CD4-positive, alpha-beta T cell treated with Interferon alpha-2 for 1 hour (primary cell): ENCODE results near the gene PLEKHO1.
A peak's percentile ranks its signal among the peaks of the same experiment; 100 is the strongest.
"Not testable (repeated sequence)": the region's sequence is repeated elsewhere in the genome, so short reads cannot be mapped to it uniquely, and the experiment has no call there.

Experiments used
- DNase-seq, 2 donors: peaks; one replicate each; pipeline ENCODE4 v3.0.0-alpha.2; 2020 to 2022

PLEKHO1 gene, protein sequence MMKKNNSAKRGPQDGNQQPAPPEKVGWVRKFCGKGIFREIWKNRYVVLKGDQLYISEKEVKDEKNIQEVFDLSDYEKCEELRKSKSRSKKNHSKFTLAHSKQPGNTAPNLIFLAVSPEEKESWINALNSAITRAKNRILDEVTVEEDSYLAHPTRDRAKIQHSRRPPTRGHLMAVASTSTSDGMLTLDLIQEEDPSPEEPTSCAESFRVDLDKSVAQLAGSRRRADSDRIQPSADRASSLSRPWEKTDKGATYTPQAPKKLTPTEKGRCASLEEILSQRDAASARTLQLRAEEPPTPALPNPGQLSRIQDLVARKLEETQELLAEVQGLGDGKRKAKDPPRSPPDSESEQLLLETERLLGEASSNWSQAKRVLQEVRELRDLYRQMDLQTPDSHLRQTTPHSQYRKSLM

DNA sequence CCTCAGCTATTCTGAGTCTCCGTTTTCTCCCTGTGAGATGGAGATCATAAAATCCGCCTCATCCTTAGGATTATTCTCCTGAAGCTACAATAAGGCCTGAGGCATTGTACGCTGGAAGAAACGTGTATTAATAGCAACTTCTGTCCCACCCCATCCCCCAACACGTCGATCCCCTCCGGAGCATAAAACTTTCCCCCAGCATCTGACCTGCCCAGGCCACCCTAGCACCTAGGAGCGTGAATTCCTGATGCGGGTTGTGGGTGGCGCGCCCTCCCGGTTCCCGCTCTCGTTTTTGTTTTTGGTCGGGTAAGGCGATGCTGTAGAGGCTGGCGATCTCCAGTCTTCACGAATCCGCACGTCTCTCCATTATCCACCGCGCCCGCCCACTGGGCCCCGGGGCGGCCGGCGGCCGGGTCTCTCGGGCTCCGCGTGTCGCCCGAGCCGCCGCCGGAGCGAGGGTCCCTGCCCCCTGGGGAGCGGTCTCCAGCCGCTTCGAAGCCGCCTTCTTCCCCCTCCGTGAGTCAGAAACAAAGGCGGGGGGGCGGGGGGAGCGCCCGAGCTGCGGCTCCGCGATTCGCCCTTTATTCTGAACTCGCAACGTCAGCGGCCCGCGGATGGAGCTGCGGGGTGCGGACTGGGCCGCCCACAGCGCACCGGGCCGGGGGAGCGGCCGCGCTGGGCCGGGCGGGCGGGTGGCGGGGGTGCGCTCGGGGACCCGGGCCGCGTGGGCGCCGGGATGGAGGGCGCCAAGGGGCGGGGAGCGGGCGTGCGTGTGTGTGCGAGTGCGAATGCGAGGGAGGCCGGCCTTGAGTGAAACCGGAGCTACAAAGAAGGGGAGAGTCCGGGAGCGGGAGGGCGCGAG lies at the start of gene PLEKHO1:
PLEKHO1 (plus strand) TSS at position 646 of the 862 bp plus-strand sequence. CDS start 342 bp downstream, outside the sequence.
- DNase-seq, result peak; percentile 82 to 86

DNA sequence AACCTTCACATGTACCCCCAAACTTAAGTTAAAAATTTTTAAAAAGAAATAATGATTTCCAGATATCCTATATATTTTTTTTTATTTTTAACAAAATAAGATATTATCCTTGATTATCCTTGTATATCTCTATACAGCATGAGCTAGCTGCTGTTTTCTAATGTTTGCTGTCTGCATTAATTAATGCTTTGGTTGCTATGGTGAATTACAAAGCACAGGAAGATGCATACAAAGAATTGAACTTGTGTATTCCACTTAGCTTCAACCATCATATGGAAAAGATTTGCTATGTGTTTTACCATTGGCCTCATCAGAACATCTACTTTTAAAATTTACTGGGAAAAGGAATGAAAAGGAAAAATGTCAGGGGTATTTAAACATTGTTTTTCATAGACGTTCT lies 46.7 kb upstream of the PLEKHO1 start:
- DNase-seq, result peak in 1 of 2 donors; percentile 33

DNA sequence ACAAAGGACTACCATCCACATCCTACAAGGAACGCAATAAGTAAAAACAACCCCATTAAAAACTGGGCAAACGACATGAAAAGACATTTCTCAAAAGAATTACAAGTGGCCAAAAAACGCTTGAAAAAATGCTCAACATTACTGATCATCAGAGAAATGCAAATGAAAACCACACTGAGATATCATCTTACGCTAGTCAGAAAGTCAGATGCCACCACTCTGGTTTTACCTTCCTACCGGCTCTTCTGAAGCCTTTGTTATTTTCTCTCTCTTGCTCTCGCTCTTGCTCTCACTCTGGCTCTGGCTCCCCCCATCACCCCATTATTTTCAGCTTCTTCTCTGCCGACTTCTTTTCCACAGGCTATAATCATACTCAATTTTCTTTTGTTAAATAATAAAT lies 43.4 kb upstream of the PLEKHO1 start:
- DNase-seq, result peak; percentile 2 to 61

DNA sequence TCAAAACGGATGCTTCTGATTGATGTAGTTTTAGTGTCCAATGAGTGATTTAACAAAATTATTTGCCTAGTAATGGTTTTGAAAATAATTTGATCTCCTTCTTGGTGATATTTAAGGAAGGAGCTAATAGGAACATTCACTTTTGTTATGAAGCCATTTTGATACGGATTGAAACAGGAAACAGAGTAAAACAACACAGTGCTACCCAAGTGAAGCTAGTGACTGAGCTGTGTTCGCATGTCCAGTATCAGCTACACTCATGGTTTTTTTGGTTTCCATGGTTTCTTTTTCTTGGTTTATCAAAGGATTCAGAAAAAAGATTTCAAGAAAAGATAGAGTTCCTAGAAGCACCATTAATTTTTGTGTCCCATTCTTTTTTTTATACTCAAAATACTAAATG lies 40.1 kb upstream of the PLEKHO1 start:
- DNase-seq, result peak in 1 of 2 donors; percentile 69

DNA sequence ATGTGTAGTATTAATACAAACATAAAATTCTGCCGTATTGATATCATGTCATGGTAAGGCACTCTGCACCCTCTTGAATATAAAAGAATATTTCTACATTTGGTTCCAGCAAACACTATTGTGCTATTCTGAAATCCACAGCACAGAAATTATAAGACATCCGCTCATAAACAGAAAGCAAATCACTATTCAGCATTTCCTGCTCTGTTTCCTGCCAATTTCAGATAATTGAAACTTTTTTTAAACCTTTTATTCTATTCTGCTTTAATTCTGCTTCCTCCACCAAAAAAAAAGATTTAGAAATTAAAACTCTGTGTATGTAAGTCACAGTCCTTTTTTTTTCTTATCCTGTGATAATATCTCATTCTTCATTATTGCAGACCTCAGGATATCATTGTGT lies 39.6 kb upstream of the PLEKHO1 start:
- peak in 1 of 2 donors; percentile 62 for DNase-seq

DNA sequence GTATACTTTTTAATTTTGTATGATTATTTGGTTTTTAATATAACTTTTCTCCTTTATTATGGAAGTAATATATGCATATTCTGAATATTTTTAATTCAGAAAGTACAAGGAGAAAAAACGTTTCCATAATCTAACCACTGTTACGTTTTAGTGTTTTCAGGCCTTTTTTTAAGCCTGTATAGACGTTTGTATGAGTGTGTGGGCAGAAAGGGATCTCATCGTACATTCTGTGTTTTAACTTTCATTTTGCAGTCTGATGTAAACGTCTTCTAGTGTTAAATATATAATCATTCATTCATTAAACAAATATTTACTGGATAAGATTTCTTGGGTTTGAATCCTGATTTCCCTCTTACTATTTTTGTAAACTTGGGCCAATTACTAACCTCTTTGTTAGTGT lies 38.0 kb upstream of the PLEKHO1 start:
- no peak for DNase-seq

DNA sequence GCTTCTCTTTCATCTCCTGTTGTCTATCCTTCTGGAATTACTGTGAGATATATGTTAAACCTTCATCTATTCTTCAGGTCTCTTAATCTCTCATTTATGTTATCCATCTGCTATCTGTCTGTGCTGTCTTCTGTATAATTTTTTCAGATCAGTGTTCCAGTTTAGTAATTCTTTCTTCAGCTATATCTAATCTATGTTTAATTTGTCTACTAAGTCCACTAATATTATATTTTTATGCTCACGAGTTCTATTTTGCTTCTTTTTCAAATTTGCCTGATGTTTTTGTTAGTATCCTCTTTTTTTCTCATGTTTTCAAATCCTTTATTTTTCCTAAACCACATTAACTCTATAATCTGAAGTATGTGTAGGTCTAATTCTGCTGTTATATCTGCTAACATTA lies 34.6 kb upstream of the PLEKHO1 start:
- DNase-seq, result no peak

DNA sequence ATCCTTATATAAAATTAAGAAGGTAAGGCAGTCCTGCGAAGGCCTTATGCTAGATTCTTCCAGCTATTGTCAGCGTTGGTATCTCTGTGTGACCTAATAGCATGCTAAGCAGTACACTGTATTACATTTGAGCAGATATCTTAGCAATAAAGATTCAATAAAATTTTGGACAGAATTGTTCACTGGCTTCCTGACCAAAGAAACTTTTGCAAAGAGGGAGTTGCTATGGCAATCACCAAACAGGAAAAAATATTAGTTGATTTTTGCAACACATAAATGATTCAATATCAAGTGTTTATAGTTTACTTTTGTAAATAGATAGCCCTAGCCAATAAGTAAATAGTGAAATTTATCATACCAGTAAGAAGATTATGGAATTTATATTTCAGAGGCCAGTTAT lies 31.0 kb upstream of the PLEKHO1 start:
- DNase-seq, result no peak

DNA sequence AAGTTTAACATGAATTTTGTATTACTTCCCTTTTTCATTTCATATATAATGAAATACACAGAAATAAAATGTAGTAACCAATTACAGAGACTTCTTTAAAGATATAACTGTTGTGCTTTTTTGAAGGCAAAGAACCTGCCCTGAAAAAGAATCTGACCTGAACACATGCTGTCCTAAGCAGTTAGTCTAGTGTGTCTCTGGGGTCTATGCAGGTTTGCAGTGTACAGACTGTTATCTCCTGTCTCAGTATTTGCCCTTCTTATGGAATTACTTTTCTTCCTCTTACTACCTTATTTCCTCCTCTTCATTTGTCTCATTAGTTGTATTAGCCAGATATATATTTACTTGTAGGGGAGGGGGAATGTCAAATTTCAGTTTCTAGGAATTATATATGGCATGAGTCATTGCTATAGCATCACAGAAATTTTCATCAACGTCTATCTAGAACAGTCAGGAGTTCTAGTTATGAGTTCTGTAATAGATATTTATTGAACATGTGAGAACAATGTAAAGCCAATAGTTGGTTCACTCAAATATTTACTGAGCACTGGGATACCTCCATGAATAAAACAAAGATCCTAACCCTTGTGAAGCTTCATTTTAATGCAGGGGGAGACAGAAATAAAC lies 28.4 kb upstream of the PLEKHO1 start:
- no peak for DNase-seq

DNA sequence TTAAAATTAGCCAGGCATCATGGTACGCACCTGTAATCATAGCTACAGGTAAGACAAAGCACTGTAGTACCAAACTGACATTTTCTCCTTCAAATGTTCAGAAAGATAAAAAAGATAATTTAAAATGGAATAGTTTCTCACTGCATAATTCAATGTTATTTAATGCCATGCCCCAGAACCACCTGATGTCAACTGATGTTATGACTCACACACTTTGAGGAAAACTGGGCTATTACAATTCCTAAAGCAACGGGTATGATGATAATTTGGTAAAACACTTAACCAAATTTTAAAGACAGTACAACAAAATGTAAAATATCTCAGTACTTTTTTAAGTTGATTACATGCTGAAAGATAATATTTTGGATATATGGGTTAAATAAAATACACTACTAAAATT lies 22.9 kb upstream of the PLEKHO1 start:
- no peak for DNase-seq

DNA sequence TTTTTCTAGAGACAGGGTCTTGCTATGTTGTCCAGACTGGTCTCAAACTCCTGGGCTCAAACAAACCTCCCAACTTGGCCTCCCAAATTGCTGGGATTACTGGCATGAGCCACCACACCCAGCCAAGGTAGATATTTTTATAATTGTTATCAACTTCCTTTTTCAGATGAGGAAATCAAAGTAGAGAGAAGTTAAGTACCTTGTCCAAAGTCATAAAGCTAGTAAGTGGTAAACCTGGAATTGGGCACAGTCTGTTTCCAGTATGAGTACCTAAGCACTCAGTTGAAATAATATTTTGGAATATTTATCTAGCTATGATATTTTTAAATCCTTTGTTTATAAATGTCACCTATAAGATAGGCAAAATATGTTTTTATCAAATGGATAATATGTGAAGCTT lies 22.3 kb upstream of the PLEKHO1 start:
- DNase-seq, result no peak

DNA sequence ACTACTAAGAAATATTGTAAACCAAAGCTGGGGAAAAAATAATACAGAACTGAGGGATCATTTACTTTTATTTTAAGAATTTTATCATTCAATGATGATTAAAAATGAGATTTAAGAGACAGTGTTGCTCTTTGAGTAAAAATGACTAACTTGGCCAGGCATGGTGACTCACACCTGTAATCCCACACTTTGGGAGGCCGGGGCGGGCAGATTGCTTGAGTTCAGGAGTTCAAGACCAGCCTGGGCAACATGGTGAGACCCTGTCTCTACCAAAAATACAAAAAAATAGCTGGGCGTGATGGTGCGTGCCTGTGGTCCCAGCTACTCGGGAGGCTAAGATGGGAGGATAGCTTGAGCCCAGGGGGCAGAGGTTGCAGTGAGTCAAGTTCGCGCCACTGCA lies 21.8 kb upstream of the PLEKHO1 start:
- no peak for DNase-seq

DNA sequence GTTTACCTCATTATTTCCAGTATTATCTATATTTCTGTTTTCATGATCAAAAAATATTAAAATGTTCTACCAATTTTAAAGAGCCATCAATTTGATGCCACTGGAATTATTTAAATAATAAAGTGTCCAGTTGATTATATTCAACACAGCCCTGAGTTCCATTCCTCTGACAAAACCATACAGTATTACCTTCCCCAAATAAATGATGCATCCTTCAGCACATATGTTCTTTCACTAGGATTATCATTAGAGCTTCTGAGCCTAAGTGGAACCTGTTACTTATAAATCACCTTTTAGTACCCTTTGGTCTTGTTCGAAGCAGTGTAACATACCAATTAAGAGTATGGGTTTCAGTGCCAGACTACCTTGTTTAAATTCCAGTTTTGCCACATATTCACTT lies 17.3 kb upstream of the PLEKHO1 start:
- no peak for DNase-seq

DNA sequence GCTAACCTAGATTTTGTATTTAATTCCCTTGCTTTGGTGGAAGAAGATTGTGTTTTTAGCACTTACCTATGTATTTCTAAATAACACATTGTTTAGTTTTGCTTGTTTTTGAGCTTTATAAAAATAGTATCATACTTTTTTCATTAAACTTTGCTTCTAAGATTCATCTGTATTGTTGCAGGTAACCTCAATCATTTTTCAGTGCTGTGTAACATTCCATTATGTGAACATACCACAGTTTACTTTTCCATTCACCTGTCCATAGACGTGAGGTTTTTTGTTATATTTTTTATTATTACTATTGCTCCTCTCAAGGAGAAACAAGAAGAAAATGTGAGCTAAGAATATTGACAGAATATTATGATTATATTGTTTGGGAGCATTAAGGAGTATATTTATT lies 15.2 kb upstream of the PLEKHO1 start:
- DNase-seq, result no peak

DNA sequence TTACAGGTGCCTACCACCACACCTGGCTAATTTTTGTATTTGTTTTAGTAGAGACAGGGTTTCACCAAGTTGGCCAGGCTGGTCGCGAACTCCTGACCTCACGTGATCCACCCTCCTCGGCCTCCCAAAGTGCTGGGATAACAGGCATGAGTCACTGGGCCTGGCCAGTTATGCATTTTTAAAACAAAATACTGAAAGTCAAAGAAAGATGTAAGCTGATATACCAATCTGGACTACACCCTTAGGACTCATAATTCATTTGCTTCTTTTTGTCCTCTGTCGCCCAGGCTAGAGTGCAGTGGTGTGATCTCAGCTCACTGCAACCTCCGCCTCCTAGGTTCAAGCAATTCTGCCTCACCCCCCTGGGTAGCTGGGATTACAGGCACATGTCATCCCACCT lies 14.3 kb upstream of the PLEKHO1 start:
- not testable (repeated sequence) for DNase-seq

DNA sequence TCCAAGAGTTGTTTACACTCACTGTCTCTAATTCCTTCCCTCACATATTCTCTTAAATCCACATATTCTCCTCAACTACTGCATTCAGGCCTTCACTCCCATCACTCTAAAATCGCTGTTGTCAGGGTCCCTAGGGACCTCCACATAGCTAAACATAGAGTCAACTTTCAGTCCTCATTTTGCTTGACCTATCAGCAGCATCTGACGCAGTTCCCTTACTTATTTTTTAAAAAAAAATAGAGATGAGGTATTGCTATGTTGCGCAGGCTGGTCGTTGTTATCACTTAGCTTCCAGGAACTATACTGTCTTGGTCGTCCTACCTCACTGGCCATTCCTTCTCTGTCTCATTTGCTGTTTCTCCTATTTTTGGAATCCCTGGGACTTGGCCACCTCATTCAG lies 11.7 kb upstream of the PLEKHO1 start:
- no peak for DNase-seq

DNA sequence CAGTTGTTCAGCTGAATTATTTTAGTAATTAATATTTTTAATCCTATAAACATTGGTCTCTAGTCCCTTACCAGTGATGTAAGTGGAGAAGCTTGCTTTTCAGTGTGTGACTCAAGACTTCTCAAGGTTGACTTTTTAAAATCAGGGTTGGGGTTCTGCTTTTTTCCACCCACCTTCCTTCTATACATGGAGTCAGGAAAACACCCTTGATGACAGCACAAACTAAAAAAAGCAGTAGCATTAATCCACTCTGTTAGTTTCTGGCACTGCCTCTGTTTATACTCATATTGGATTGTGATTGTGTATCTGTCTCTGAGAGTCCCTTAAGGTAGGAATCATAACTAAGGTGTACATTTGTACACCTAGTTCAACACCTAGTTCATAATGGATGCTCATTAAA lies 8.3 kb upstream of the PLEKHO1 start:
- no peak for DNase-seq

DNA sequence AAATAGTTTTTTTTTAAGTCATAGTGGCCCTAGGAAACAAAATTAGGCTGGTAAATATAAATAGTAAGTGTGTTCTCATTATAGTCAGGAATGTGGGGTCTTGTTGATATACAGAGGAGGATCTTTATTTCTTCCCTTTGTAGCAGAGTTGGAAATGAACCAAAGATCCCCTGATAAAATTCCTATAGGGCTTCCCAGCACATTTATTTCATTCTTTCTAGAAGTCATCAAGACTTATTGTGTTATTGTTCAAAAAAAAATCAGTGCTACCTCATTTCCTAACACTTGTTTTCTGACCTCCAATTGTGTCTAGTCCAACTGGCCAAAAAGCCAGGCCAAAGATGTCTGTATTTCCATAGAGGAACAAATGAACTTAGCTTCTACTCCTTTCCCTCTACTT lies 7.6 kb upstream of the PLEKHO1 start:
- DNase-seq, result no peak

DNA sequence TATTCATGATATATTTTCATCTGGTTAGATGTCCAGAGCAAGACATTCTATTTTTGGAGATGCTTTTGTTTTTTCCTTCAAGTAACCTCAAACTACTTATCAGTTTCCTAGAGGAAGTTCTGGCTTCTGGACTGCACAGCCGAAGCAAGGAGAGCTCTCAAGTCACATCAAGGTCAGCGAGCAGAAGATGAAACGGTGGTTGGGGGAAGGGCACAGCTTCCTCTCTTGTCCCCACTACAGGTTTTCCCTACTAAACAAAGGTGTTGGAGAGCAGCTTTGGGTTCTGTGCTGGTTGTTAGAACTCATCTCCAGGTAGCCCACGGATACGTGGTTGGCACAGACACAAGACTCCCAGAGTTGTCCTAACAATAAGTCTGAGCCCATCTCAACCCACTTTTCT lies 5.1 kb upstream of the PLEKHO1 start:
- no peak for DNase-seq

DNA sequence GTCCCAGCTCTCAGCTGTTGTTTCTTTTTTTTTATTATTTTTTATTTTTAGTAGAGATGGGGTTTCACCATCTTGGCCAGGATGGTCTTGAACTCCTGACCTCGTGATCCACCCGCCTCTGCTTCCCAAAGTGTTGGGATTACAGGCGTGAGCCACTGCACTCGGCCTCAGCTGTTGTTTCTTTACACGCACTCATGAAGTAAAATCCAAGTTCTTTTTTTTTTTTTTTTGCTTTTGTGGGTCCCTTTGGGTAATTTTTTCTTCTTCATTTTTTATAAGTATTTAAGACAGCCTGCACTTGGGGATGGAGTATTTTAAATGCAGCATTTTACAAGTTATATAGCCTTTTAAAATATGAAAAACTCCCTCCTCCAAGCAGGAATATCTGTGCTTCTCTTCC lies 3.7 kb upstream of the PLEKHO1 start:
- DNase-seq, result not testable (repeated sequence)

DNA sequence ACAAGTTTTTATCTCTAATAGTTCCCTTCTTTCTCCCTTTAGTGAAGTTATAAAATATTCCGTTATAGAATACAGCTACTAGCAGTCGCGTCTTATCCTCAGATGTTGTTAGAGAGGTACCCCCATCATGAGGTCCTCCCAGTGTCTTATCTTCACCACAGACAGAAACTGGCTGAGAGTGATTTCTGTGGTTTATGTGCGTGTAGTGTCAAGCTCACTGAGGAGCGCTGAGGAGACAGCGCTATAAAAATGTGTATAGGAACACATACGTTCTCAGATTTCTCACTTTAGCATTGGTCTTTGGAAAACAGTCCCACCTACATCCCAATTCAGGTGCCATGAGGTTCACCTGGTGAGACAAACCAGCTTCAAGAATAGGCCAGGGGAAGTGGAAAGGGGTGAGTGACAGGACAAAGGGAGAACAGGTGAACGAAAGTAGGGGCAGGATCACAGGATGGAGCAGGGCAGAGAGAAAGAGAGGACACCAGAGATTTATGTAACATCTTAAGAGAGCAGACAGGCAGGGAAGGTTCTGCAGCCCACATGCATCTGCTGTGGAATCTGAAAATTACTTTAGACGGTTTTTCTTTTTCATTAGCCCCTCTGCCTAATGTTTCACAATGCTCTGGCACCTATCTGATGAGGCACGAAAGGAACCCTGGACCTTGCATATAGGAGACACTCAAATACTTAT lies 2.7 kb upstream of the PLEKHO1 start:
- no peak for DNase-seq

DNA sequence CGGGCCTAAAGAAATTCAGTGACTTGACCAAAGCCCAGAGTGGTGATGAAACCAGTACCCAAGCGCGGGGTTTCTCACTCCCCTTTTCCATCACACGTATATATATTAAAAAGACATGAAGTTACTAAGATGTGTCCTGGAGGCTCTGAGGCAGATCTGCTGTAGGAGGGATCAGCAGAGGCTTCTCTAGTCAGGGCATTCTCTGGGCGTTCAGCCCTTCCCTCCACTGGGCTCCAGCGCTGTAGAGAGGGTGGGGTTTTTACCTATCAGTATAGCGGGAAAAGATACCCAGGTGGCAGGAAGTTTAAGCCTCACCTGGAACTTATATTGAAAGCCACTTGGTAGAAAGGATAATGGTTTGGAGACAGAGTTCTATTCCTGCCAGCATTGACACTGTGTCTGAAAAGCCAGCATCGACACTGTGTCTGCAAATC lies 862 bp upstream of the PLEKHO1 start:
- DNase-seq, result no peak
